Coronary artery (tissue), 2 donors: ENCODE measurements around the gene BBOX1.

ENCODE experiments used
- DNase-seq: peaks from one replicate; pipeline ENCODE4 v3.0.0-alpha.2; 2017; ENCODE audit warnings: low spot score
- H3K27ac ChIP-seq, 2 donors: fragments of 200-600 bp; sonication (generic); one replicate each; pipeline ENCODE4 v1.5.1; 2016 to 2019
- H3K4me3 ChIP-seq: fragments of 200-600 bp; sonication (generic); 2 replicates; pipeline ENCODE4 v1.5.1; 2016; ENCODE audit warnings: mild to moderate bottlenecking, moderate library complexity
- CTCF ChIP-seq: fragments of 200-600 bp; sonication (generic); IDR thresholded peaks from one replicate; pipeline ENCODE4 v1.5.1; 2019; ENCODE audit warnings: antibody characterized with exemption

The BBOX1 gene

GRCh38 chr11:27025957-27026733 is 14.5 kb upstream of the BBOX1 start:
- H3K4me3 ChIP-seq = no peak overlapping the region
- DNase-seq = no peak
- H3K27ac ChIP-seq = no peak overlapping the region
- no peak for TF ChIP-seq CTCF

GRCh38 chr11:27028561-27028965 is 12.1 kb upstream of the BBOX1 start:
- TF ChIP-seq CTCF = no peak
- Histone ChIP-seq H3K27ac (peak overlapping the region in 1 of 2 donors; percentile 29), H3K4me3 (no peak overlapping the region)
- DNase-seq = no peak

GRCh38 chr11:27029966-27030365 is 10.6 kb upstream of the BBOX1 start:
- Histone ChIP-seq H3K27ac (no peak overlapping the region), H3K4me3 (no peak overlapping the region)
- TF ChIP-seq CTCF = no peak
- no peak for DNase-seq

GRCh38 chr11:27031754-27032153 is 8.9 kb upstream of the BBOX1 start:
- no peak overlapping the region for H3K27ac ChIP-seq
- no peak for DNase-seq
- no peak for TF ChIP-seq CTCF
- H3K4me3 ChIP-seq = no peak overlapping the region

GRCh38 chr11:27039873-27040272 is 742 bp upstream of the BBOX1 start:
- no peak for TF ChIP-seq CTCF
- Histone ChIP-seq H3K4me3 (no peak overlapping the region), H3K27ac (no peak overlapping the region)
- DNase-seq = no peak

GRCh38 chr11:27041141-27041899 is 705 bp downstream of the BBOX1 start:
- Histone ChIP-seq H3K4me3 (no peak overlapping the region), H3K27ac (no peak overlapping the region)
- TF ChIP-seq CTCF = no peak
- no peak for DNase-seq

- no peak for DNase-seq
- TF ChIP-seq CTCF = no peak
- Histone ChIP-seq H3K4me3 (no peak overlapping the region), H3K27ac (no peak overlapping the region)
These were observed 6.3 kb downstream of the BBOX1 start for GRCh38 chr11:27046956-27047355.
